HG03378 (cell line): ENCODE measurements around the gene NF2.
"Not testable (repeated sequence)": the region's sequence is repeated elsewhere in the genome, so short reads cannot be mapped to it uniquely, and the experiment has no call there.

ENCODE experiments used
- ATAC-seq: cut with Tn5 transposase; IDR thresholded peaks from one replicate; pipeline ENCODE4 v1.9.1; 2021; ENCODE audit warnings: mild to moderate bottlenecking, moderate library complexity; ENCODE audit not compliant: unreplicated experiment

The NF2 gene

GRCh38 chr22:29594447-29594846 is 9.0 kb upstream of the NF2 start:
- not testable (repeated sequence) for ATAC-seq

- ATAC-seq, result no peak
These were observed 7.0 kb upstream of the NF2 start for GRCh38 chr22:29596408-29596807.

DNA sequence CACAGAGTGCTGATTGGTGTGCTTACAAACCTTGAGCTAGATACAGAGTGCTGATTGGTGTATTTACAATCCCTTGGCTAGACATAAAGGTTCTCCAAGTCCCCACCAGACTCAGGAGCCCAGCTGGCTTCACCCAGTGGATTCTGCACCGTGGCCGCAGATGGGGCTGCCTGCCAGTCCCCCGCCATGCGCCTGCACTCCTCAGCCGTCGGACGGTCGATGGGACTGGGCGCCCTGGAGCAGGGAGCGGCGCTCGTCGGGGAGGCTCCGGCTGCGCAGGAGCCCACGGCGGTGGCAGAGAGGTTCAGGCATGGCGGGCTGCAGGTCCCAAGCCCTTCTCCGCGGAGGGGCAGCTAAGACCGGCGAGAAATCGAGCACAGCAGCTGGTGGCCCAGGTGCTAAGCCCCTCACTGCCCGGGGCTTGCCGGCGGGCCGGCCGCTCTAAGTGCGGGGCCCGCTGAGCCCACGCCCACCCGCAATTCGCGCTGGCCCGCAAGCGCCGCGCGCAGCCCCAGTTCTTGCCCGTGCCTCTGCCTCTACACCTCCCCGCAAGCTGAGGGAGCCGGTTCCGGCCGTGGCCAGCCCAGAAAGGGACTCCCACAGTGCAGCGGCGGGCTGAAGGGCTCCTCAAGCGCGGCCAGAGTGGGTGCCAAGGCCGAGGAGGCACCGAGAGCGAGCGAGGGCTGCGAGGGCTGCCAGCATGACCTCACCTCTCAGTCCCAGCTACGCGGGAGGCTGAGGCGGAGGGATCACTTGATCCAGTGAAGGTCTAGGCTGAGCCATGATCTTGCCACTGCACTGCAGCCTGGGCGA is 5.4 kb upstream of the NF2 start:
- ATAC-seq, result not testable (repeated sequence)

DNA sequence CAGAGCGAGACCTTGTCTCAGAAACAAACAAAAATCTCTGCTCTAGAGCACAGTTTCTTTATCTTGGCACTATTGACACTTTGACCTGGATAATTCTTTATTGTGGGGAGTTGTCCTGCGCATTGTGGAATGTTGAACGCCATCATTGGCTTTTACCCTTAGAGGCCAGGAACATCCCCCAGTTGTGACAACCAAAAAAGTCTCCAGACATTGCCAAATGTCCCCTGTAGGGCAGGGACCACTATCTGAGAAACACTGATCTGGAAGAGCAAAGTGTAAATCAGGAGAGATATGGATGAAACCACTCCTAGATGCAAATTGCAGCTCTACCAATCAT is 4.8 kb upstream of the NF2 start:
- no peak for ATAC-seq

DNA sequence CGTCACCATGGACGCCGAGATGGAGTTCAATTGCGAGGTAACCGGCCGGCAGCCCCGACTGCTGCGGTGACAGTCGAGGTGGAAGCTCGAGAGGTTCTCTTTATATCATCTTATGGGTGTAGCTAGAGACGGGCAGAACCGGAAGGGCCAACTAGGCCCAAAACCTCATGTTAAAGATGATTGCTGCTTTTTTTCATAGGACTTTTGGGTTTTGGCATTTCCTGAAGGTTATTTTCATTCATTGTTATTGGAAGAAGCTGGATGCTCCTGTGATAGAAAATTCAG is 585 bp downstream of the NF2 start:
- no peak for ATAC-seq

DNA sequence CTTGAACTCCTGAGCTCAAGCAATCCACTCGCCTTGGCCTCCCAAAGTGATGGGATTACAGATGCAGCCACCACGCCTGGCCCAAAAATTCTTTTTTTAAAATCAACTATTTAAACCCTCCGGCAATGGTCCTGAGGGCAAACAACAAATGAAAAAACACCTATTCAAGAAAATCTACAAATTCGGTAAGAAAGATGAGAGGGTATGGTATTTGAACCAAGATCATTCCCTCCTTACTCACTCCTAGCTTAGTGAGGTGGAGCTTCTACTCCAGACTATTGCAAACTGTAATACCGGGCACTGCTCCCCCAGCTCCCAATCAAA is 2.1 kb downstream of the NF2 start:
- ATAC-seq, result no peak

DNA sequence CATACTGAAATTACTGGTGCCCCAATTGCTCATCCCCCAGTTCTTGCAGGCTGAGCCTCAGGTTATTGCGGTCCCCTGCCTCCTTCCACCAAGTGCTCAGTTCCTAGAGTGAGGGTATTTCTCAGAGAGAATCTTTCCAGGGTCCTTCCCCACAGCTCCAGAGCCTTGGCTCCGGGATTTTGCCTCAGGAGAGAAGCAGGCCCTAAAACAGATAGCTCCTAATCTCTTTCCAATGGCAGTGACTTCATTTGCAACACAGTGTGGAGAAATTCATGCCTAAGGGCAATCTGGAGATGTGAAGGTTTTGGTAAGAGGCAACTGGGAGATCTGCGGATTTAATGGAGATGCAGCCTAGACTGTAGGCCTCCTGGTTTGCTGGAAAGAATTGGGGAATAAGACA is 2.9 kb downstream of the NF2 start:
- no peak for ATAC-seq

- no peak for ATAC-seq
These were observed 4.0 kb downstream of the NF2 start for GRCh38 chr22:29607426-29607825.

GRCh38 chr22:29609139-29609538 is 5.7 kb downstream of the NF2 start:
- no peak for ATAC-seq

GRCh38 chr22:29610780-29611179 is 7.3 kb downstream of the NF2 start:
- ATAC-seq, result no peak

GRCh38 chr22:29615705-29616327 is 12.4 kb downstream of the NF2 start:
- no peak for ATAC-seq

- no peak for ATAC-seq
These were observed 14.6 kb downstream of the NF2 start for GRCh38 chr22:29617922-29618629.

- ATAC-seq, result no peak
These were observed 18.5 kb downstream of the NF2 start for GRCh38 chr22:29621761-29622526.

- no peak for ATAC-seq
These were observed 19.6 kb downstream of the NF2 start for GRCh38 chr22:29623059-29623458.

GRCh38 chr22:29623553-29624169 is 20.2 kb downstream of the NF2 start:
- no peak for ATAC-seq

DNA sequence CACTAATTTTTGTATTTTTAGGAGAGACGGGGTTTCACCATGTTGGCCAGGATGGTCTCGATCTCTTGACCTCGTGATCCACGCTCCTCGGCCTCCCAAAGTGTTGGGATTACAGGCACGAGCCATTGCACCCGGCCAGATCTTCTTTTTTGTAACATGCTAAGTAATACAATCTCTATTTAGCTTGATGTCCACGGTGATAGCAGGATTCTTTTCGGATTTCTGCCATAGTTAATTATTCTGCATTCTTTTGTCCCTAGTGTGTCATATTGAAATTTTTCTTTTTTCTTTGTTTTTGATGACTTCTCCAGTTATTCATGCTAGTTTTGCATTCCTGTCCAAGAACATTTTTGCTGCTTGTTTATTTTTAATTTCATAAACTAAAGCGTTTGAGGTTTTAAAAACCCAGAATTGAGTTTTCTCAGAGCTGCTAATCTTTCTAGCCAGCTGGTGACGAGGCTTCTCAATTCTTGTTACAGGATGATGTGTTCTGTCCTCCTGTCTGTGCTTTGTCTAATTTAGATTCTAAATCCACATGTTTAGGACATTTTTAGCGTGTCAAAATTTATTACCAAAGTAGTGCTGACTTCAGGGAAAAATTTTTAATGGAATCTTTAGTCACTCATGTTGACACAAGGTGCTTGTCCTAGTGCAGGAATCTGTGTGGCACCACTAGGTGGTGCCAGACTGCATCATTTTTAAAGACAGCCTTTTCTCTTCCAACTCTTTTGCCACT is 21.8 kb downstream of the NF2 start:
- no peak for ATAC-seq

DNA sequence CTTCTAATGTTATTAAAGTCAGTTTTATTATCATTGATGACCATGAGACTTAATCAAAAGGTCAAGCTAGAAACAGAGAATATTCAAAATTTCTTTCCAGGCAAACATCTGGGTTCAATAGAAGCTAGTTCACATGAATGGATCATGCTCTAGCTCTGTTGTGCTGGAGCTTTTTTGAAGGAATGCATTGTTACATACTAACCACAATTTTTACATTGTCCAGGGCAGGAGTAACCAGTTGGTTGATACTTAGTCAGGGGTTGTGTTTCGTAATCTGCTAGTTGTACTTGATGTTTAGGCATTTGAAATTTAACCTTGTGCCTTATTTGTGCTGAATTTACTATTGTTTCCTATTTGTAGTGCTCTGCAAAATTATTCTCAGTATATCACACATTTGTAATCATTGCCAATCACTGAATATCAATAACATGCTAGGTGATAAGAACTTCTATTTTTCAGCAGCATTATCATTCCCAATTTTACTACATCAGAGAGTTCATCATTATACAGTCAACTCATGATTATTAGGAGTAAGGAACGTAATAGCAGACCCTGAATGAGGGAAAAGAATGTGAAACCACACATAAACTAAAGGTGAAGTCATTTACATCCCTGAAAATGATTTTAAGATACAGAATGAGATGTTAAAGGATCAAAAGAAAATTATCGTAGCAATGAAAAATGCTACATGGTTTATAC is 23.2 kb downstream of the NF2 start:
- ATAC-seq, result no peak

GRCh38 chr22:29627196-29627535 is 23.7 kb downstream of the NF2 start:
- no peak for ATAC-seq

GRCh38 chr22:29628996-29629902 is 25.8 kb downstream of the NF2 start:
- no peak for ATAC-seq
